K562 (cell line): ENCODE measurements around the gene STX3. TPM values are rescaled to one million over a fixed set of nuclear protein-coding genes. Genes with fewer than 3 reads are reported as not detected.

ENCODE experiments used
- CREBBP ChIP-seq: IDR thresholded peaks from one replicate; pipeline ENCODE4 v1.6.1; 2012; ENCODE audit warnings: low read depth, mild to moderate bottlenecking, control low read depth, inconsistent platforms, low read length
- DMBX1 ChIP-seq: fragments of 250-450 bp; sonication (Bioruptor Pico); IDR thresholded peaks from 2 replicates; pipeline ENCODE4 v1.8.0; 2022; ENCODE audit warnings: inconsistent platforms, mild to moderate bottlenecking, moderate library complexity, borderline replicate concordance
- E2F1 ChIP-seq: sonication (generic); formaldehyde crosslinking; IDR thresholded peaks from 2 replicates; pipeline ENCODE4 v1.8.1; 2023; ENCODE audit warnings: mild to moderate bottlenecking, missing genetic modification reagents, moderate library complexity
- ELK1 ChIP-seq: sonication (generic); formaldehyde crosslinking; IDR thresholded peaks from 2 replicates; pipeline ENCODE4 v1.8.1; 2022; ENCODE audit warnings: missing genetic modification reagents
- ESRRB ChIP-seq: fragments of 250-450 bp; sonication (Bioruptor Pico); IDR thresholded peaks from 2 replicates; pipeline ENCODE4 v1.5.0; 2020; ENCODE audit warnings: mild to moderate bottlenecking, moderate library complexity, borderline replicate concordance
- FIP1L1 ChIP-seq: fragments of 200-400 bp; formaldehyde crosslinking; IDR thresholded peaks from 2 replicates; pipeline ENCODE4 v1.6.1; 2018; ENCODE audit warnings: mild to moderate bottlenecking, low read depth, low read length; ENCODE audit not compliant: poor library complexity, severe bottlenecking
- HDAC8 ChIP-seq: fragments of 450-650 bp; IDR thresholded peaks from 2 replicates; pipeline ENCODE4 v1.6.1; 2016; ENCODE audit warnings: mild to moderate bottlenecking, missing genetic modification characterization, moderate library complexity, missing compliant biosample characterization
- KDM1A ChIP-seq, 2 experiments: fragments of 450-650 bp; IDR thresholded peaks; 2 replicates each; pipeline ENCODE4 v1.6.1; 2016; ENCODE audit warnings: mild to moderate bottlenecking in 2 of 2
- MCM5 ChIP-seq: fragments of 450-650 bp; IDR thresholded peaks from 2 replicates; pipeline ENCODE4 v1.6.1; 2016; ENCODE audit warnings: low read depth
- MEF2A ChIP-seq: IDR thresholded peaks from 2 replicates; pipeline ENCODE4 v1.6.1; 2011; ENCODE audit warnings: low read depth, mild to moderate bottlenecking, low read length, moderate library complexity; ENCODE audit not compliant: control insufficient read depth
- STAT5A ChIP-seq: IDR thresholded peaks from 2 replicates; pipeline ENCODE4 v1.6.1; 2012; ENCODE audit warnings: low read length, inconsistent platforms, borderline replicate concordance
- TFAM ChIP-seq: fragments of 250-450 bp; sonication (Bioruptor Pico); conservative IDR thresholded peaks from 2 replicates; pipeline ENCODE4 v1.5.0; 2021; ENCODE audit warnings: mild to moderate bottlenecking, moderate library complexity
- ZC3H4 ChIP-seq: sonication (generic); formaldehyde crosslinking; IDR thresholded peaks from 2 replicates; pipeline ENCODE4 v1.9.0; 2021; ENCODE audit warnings: missing genetic modification reagents, borderline replicate concordance
- ZEB2 ChIP-seq: fragments of 450-650 bp; IDR thresholded peaks from 2 replicates; pipeline ENCODE4 v1.6.1; 2016
- ZNF354B ChIP-seq: fragments of 250-450 bp; sonication (Bioruptor Pico); IDR thresholded peaks from 2 replicates; pipeline ENCODE4 v1.4.0; 2020
- ZNF407 ChIP-seq: fragments of 450-650 bp; IDR thresholded peaks from 2 replicates; pipeline ENCODE4 v1.6.1; 2016; ENCODE audit warnings: low read depth
- ZNF644 ChIP-seq: fragments of 200-800 bp; sonication (Bioruptor generic); IDR thresholded peaks from 2 replicates; pipeline ENCODE4 v1.6.1; 2016; ENCODE audit warnings: low read depth, missing genetic modification characterization, missing compliant biosample characterization
- polyA plus RNA-seq, 8 experiments: library from polyadenylated mRNA; depleted of rRNA in 4 of 8; stranded (reverse) in 5 of 8; unstranded in 3 of 8; fragments of >200 nt; fragmentation: Nextera tagmentation in 2 of 8; fragmentation: Illumina TruSeq in 1 of 8; extraction: Ambion mirVana in 2 of 8; extraction: Trizol in 1 of 8; gene quantifications; 2 replicates each; pipeline versions ENCODE4 v1.2.1 to v1.2.3, GENCODE V29; 2011 to 2014; ENCODE audit warnings: inconsistent platforms in 1 of 8, missing spikeins in 1 of 8
- total RNA-seq, 7 experiments: library from RNA; depleted of rRNA in 6 of 7; stranded (reverse); fragments of >200 nt in 6 of 7; fragmentation: Illumina TruSeq in 2 of 7; extraction: Trizol in 2 of 7; gene quantifications; 2 replicates each; pipeline versions ENCODE4 v1.2.1 to v1.2.3, GENCODE V29; 2011 to 2021; ENCODE audit warnings: low replicate concordance in 1 of 7

STX3 gene
- total and polyA plus RNA-seq, 9 of the 15 experiments (the other 6 are each of a cell fraction or from before 2014, with no cell fraction given): 12.0 to 91.6 (median 48.7) TPM

GRCh38 chr11:59810189-59810910 is 55.2 kb downstream of the STX3 start, which contains the start of gene MRPL16 (continued):
- TF ChIP-seq ZNF407 (no peak), STAT5A (peak; percentile 20; the same call in 1 of the 2 replicates), FIP1L1 (peak; percentile 84), DMBX1 (CRISPR knock-in tag) (peak; percentile 56; the same call in 1 of the 2 replicates), HDAC8 (tag) (peak; percentile 32; the same call in 1 of the 2 replicates), TFAM (no peak), MCM5 (no peak), KDM1A (IDR thresholded peaks at IDR 0.05) (no peak), ZC3H4 (CRISPR knock-in tag) (no peak), MEF2A (0 out of 2 replicates have a peak, but pooled peaks have one; percentile 30), ZNF354B (no peak), ESRRB (CRISPR knock-in tag) (no peak), ZEB2 (peak; percentile 99), E2F1 (peak; percentile 65; the same call in 1 of the 2 replicates), ELK1 (CRISPR knock-in tag) (no peak), ZNF644 (tag) (no peak), CREBBP (no peak)
